ENCODE data around the gene VSTM2B. TPM values are rescaled to one million over a fixed set of nuclear protein-coding genes. Genes with fewer than 3 reads are reported as not detected.

VSTM2B gene
- polyA plus RNA-seq, 4 donors, result 0.47 to 1.6 (median 0.65) TPM

DNA sequence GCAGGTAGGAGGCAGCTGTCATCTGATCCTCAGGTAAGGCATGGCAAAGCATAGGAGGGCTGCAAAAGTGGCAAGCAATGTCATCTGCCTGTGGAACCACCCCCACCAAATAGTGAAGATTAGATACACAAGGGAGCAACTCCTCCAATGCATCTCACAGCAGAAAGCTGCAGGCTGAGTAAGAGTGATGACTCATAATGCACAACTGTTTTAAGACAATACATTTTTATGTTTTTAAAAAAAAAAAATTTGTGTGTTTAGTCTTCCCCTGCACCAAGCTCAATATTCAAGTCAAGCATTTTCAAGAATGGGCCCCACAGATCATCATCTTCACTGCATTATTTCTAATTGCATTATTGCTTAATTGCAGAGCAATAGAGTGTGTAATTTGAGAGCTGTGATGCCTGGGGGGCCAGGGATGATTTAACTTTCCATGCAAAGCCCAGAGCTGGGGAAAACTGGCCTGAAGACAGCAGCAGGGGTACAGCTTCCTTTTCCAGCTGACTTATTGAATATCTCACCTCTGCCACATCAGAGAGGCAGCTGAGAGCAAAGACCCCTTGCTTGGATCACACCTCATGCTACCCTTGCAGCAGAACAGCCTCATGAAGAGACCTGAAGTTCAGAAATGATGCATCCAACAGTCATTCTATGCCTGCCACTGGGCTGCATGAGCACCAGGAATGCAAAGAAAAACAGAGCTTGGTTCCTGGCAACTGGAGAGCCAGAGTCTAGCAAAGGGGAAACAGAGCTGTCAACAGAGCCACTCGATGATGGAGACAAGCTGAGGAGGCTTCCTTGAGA lies 57.6 kb downstream of the VSTM2B start:
- DNase-seq (ENCODE audit: low read depth in 4 of 4, low spot score in 3 of 4), result no peak

- DNase-seq (ENCODE audit: low read depth in 4 of 4, low spot score in 3 of 4), result no peak
These were observed 60.6 kb downstream of the VSTM2B start for GRCh38 chr19:29586401-29586800.

- no peak for DNase-seq (ENCODE audit: low read depth in 4 of 4, low spot score in 3 of 4)
These were observed 61.3 kb downstream of the VSTM2B start for GRCh38 chr19:29587059-29587458.

DNA sequence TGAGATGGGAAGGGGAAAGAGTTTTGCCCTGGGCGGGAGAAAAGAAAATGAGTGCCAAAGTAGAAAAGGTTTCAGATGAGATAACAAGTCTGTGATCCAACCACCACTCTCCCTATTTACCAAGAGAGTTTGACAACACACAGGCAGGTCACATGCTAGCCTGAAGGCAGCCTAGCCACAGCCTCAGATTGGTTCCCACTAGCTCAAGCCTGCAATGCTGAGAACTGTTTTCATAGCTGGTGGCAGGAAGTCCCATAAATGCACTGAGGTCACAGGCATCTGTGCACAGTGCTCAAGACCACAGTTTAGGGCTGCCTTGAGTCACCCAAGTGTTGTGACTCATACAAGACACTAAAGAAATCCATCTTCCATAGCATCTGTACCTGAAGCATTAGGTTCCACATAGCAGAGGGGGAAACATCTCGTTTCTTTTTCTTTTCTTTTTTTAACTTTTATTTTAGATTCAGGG lies 61.8 kb downstream of the VSTM2B start:
- DNase-seq (ENCODE audit: low read depth in 4 of 4, low spot score in 3 of 4), result no peak

- DNase-seq (ENCODE audit: low read depth in 4 of 4, low spot score in 3 of 4), result no peak
These were observed 62.3 kb downstream of the VSTM2B start for GRCh38 chr19:29588095-29588494.

DNA sequence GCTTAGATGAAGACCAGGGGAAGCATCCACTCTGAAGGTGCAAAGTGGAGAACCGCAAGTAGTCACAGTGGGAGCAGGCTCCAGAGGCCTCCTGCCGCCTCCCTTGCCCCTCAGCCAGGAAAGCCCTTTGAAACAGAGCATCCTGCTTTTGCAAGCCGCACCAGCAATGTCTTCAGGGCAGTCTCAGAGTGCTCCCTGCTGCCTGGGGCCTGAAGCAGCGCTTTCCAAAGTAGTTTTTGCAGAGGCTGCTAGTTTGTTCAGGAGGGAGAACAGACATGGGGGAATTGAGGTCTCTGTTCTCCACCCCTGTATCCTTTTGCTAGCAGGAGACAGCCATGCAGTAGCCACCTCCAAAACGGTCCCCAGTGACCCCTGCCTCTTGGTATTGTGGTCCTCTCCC lies 64.5 kb downstream of the VSTM2B start:
- no peak for DNase-seq (ENCODE audit: low read depth in 4 of 4, low spot score in 3 of 4)

DNA sequence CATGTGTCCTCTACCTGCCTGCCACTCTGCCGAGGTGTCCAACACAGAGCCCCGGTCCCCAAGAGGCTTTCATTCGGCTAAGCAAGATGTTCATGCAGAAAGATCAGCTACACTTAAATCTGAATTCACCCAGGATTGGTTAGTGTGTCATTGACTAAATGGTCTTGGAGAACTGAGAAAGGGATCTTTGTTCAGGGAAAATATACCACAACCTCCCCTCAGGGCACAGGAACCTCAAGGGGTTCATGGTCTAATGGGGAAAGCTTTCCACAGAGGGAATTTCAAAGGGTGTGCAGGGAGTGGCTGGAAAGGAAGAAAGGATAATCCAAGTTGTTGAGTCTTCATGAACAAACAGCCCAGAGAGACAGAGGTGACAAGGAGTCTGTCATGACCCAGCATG lies 65.9 kb downstream of the VSTM2B start:
- DNase-seq (ENCODE audit: low read depth in 4 of 4, low spot score in 3 of 4), result no peak

DNA sequence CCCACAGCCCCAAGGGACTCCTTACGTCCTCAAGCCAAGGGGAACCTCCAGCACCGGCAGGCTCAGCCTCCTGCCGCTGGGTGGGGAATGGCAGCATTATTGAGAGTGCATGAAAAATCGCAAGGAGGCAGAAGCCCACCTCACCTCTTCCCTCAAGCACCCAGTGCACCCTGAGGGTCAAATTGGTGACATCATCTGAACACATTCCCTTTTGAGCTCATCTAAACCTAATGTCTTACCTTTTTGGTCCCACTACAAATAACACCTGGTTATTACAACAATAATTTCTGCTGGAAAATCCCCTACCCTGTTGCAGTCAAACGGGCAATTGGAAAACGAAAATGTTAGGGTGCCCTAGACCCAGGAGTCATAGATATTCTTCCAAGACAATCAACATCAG lies 68.1 kb downstream of the VSTM2B start:
- DNase-seq (ENCODE audit: low read depth in 4 of 4, low spot score in 3 of 4), result no peak

- peak in 1 of 4 donors; percentile 29 for DNase-seq (ENCODE audit: low read depth in 4 of 4, low spot score in 3 of 4)
These were observed 70.4 kb downstream of the VSTM2B start for GRCh38 chr19:29596080-29596727.

DNA sequence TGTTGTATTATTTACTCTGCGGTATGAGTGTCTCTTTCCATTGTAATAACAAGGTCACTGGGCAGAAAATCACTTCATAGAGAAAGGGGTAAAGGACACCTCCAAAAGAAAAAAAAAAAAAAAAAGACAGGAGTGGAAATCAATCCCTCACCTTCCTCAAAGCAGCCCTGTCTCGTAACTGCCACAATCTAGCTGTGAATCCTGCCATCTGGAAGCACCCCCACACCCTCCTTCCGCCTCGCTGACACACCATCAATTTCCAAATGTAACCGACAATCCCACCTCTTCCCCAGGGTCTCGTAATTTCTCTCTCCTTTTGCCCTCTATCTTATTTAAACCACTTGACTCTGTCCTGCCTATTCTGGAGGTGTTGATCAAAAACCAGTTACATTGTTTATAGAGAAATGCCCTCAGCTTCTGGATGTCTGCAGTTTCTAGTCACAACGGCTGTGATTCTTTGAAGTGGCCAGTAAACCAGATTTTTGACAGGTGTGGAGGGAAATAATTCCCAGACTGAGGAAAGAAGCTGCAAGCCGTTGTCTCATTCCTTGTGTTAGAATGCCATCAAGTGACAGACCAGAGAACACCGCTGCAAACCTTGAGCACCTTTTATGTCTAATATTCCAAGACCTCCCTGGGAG lies 71.2 kb downstream of the VSTM2B start:
- peak in 1 of 4 donors; percentile 46 for DNase-seq (ENCODE audit: low read depth in 4 of 4, low spot score in 3 of 4)

- no peak for DNase-seq (ENCODE audit: low read depth in 4 of 4, low spot score in 3 of 4)
These were observed 72.2 kb downstream of the VSTM2B start for GRCh38 chr19:29598036-29598435.

- DNase-seq (ENCODE audit: low read depth in 4 of 4, low spot score in 3 of 4), result no peak
These were observed 72.7 kb downstream of the VSTM2B start for GRCh38 chr19:29598496-29598895.

GRCh38 chr19:29603308-29603707 lies 77.5 kb downstream of the VSTM2B start:
- no peak for DNase-seq (ENCODE audit: low read depth in 4 of 4, low spot score in 3 of 4)

GRCh38 chr19:29605653-29606419 lies 80.0 kb downstream of the VSTM2B start, which contains the start of gene POP4:
Gene POP4 (plus strand): TSS chr19:29606283. CDS start chr19:29606319, 36 bp downstream.
- peak; percentile 92 to 96 (median 95) for DNase-seq (ENCODE audit: low read depth in 4 of 4, low spot score in 3 of 4)

- no peak for DNase-seq (ENCODE audit: low read depth in 4 of 4, low spot score in 3 of 4)
These were observed 80.6 kb downstream of the VSTM2B start for GRCh38 chr19:29606420-29606747.

DNA sequence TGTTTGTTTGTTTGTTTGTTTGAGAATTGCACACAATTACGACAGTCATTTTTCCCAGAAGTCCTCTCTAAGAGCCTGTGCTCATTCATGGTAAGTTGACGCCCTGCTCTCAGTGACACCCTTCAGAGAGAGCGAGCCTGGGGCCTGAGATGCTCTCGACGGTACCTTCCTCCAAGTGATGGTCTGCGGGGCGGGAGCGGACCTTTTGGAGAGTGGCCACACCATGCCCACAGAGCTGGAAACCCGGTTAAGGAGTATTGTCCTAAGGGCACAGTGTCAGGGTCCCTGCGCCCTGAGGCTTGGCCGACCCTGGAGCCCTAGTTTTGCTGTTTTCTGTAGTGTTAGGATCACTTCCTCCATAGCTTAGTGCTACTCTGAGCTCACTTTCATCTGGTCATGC lies 83.8 kb downstream of the VSTM2B start:
- no peak for DNase-seq (ENCODE audit: low read depth in 4 of 4, low spot score in 3 of 4)

DNA sequence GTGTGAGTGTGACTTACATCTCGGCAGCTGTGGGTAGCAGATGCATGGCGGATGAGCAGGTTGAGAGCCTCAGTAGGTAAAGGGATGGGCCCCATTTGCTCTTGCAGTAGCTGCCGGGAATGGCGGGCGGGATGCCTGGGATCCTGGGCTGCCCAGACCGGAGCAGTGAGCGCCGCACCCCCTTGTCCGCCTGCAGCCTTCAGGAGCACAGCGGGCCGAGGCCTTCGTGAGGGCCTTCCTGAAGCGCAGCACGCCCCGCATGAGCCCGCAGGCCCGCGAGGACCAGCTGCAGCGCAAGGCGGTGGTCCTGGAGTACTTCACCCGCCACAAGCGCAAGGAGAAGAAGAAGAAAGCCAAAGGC lies 84.4 kb downstream of the VSTM2B start:
- DNase-seq (ENCODE audit: low read depth in 4 of 4, low spot score in 3 of 4), result no peak

DNA sequence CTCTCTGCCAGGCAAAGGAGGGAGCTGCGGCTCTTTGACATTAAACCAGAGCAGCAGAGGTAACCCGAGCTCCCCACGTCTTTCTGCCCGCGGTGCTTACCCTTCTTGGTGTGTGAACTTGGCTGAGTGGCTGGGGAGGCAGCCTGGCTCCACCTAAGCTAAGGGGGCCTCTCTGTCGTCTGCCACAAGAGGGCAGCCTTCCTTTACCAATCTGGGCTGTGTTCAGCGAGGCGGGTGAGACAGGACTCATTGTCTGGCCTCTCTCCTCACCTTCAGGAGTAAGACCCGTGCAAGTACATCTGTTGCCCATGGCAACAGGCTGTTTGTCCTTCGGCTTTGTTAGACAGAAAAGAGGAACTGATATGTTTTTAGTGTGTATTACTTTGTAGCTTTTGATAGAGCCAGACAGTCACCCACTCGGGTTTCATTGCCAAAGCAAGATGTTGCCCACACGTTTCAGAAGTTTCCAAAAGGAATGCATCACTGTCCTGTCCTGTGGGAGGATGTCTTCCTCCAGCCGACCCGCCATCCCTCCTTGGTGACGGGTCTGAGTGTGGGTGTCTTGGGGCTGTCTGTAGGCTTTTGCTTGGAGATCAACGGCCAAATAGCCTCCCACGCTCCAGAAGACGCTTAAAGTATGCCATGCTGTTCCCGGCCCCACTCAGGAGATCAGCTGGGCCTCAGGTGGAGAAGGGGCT lies 84.9 kb downstream of the VSTM2B start:
- peak in 1 of 4 donors; percentile 60 for DNase-seq (ENCODE audit: low read depth in 4 of 4, low spot score in 3 of 4)

DNA sequence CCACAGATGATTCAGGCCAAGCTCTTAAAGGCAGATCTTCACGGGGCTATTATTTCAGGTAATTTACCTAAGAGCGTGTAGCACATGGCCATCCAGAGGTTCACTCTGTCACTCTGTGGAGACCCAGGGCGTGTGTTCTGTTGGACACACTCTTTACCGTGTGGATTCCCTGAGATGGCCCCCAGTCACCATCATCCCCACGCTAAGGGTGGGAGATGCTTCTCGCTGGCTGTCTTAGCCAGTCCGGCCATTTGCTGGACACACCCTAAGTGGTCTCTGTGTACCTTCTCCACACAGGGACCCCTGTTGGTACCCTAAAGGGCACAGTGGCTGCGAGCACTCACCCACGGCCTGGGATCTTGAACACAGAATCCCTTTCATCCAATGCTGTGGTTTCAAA lies 86.3 kb downstream of the VSTM2B start:
- no peak for DNase-seq (ENCODE audit: low read depth in 4 of 4, low spot score in 3 of 4)
